GM20431 (cell line): ENCODE results near the gene LRATD1.

Experiments used
- in situ Hi-C: fragments of 300-500 bp; cut with MseI, MboI; formaldehyde crosslinking; loops from one replicate; pipeline ENCODE4 v1.15.0; 2020; ENCODE audit warnings: low sequenced_read_pairs; ENCODE audit not compliant: unreplicated experiment

The LRATD1 gene

GRCh38 chr2:14633061-14633460, 544 bp downstream of the LRATD1 start:
- in situ Hi-C loops = no loop called here

GRCh38 chr2:14633461-14634181, 1.1 kb downstream of the LRATD1 start:
- in situ Hi-C loops = no loop called here

GRCh38 chr2:14634182-14634488, 1.6 kb downstream of the LRATD1 start:
- in situ Hi-C loops = no loop called here

GRCh38 chr2:14634489-14635390, 2.2 kb downstream of the LRATD1 start:
- in situ Hi-C loops = no loop called here

GRCh38 chr2:14635391-14635871, 2.9 kb downstream of the LRATD1 start:
- in situ Hi-C loops = no loop called here

- in situ Hi-C loops = no loop called here
Observed at GRCh38 chr2:14638488-14638887, 6.0 kb downstream of the LRATD1 start.

GRCh38 chr2:14641116-14641515, 8.6 kb downstream of the LRATD1 start:
- in situ Hi-C loops = no loop called here

- in situ Hi-C loops = no loop called here
Observed at GRCh38 chr2:14642499-14642898, 10.0 kb downstream of the LRATD1 start.

- in situ Hi-C loops = no loop called here
Observed at GRCh38 chr2:14647714-14648113, 15.2 kb downstream of the LRATD1 start.

GRCh38 chr2:14650066-14650465, 17.5 kb downstream of the LRATD1 start:
- in situ Hi-C loops = no loop called here

- in situ Hi-C loops = no loop called here
Observed at GRCh38 chr2:14654835-14655282, 22.3 kb downstream of the LRATD1 start.

- in situ Hi-C loops = no loop called here
Observed at GRCh38 chr2:14656146-14656545, 23.6 kb downstream of the LRATD1 start.

GRCh38 chr2:14661163-14661562, 28.6 kb downstream of the LRATD1 start:
- in situ Hi-C loops = no loop called here

- in situ Hi-C loops = no loop called here
Observed at GRCh38 chr2:14673351-14673875, 40.9 kb downstream of the LRATD1 start.

- in situ Hi-C loops = no loop called here
Observed at GRCh38 chr2:14675489-14675888, 43.0 kb downstream of the LRATD1 start.

GRCh38 chr2:14676371-14676770, 43.9 kb downstream of the LRATD1 start:
- in situ Hi-C loops = no loop called here

GRCh38 chr2:14677039-14677438, 44.5 kb downstream of the LRATD1 start:
- in situ Hi-C loops = no loop called here

GRCh38 chr2:14678761-14679160, 46.2 kb downstream of the LRATD1 start:
- in situ Hi-C loops = no loop called here

GRCh38 chr2:14681608-14682007, 49.1 kb downstream of the LRATD1 start:
- in situ Hi-C loops = no loop called here
